HCT116 (cell line): Measurements from ENCODE around the gene UQCRH. TPM values are rescaled to one million over a fixed set of nuclear protein-coding genes. Genes with fewer than 3 reads are reported as not detected.

Experiments
- ATAC-seq: fragments of 200-7000 bp; cut with Tn5 transposase; 2 replicates; pipeline ENCODE4 v1.9.1; 2020; ENCODE audit warnings: mild to moderate bottlenecking, moderate library complexity
- BruUV-seq: library from RNA; stranded (reverse); fragments of 400-500 nt; replicated peaks from 2 replicates; lab custom pipeline; 2021; lab: Mats Ljungman, UMichigan
- CTCF ChIA-PET: fragments of 300-600 bp; sonication (Branson Sonifier 250); formaldehyde crosslinking; loops from one replicate; lab custom pipeline; 2021; ENCODE audit warnings: antibody characterized with exemption; lab: Charles Lee
- POLR2A ChIA-PET: fragments of 300-600, 350-600 bp; sonication (Branson Sonifier 250); formaldehyde crosslinking; loops from one replicate; lab custom pipeline; 2021; ENCODE audit warnings: antibody characterized with exemption; lab: Charles Lee
- RAD21 ChIA-PET, 2 experiments: fragments of 300-600 bp; sonication (Branson Sonifier 250); formaldehyde crosslinking; loops; one replicate each; lab custom pipeline; 2023; ENCODE audit warnings: low total read pairs in 2 of 2; ENCODE audit not compliant: uncharacterized antibody in 2 of 2, unreplicated experiment in 2 of 2, low non-redundant PET in 1 of 2; lab: Charles Lee
- DNase-seq: peaks from one replicate; pipeline ENCODE4 v3.0.0-alpha.2; 2010; ENCODE audit warnings: low read depth, low spot score
- H2AFZ ChIP-seq: fragments of 200-600 bp; shearing (Covaris generic), sonication (generic); 2 replicates; pipeline ENCODE4 v1.6.1; 2017; ENCODE audit warnings: low read depth, mixed run types, mixed read lengths, antibody characterized with exemption, low read length; ENCODE audit not compliant: poor library complexity, severe bottlenecking
- H3K27ac ChIP-seq: 2 replicates; pipeline ENCODE4 v1.5.1; 2012; ENCODE audit warnings: low read depth, low read length
- H3K27me3 ChIP-seq: fragments of 200-600 bp; sonication (generic); 2 replicates; pipeline ENCODE4 v1.6.1; 2016; ENCODE audit warnings: mixed run types, low read length, mixed read lengths; ENCODE audit not compliant: insufficient read depth
- H3K36me3 ChIP-seq, 2 experiments: fragments of 200-500 bp in 1 of 2; fragments of 200-600 bp in 1 of 2; sonication (Bioruptor generic) in 1 of 2; sonication (generic) in 1 of 2; 2 replicates each; pipeline versions ENCODE4 v1.5.1 to v1.6.1; 2014 to 2016; ENCODE audit warnings: low read length in 2 of 2, inconsistent platforms in 1 of 2, mixed read lengths in 1 of 2, mixed run types in 1 of 2; ENCODE audit not compliant: insufficient read depth in 2 of 2, control insufficient read depth in 1 of 2
- H3K4me1 ChIP-seq, 2 experiments: fragments of 200-600 bp in 1 of 2; sonication (generic) in 1 of 2; 2 replicates each; pipeline versions ENCODE4 v1.5.1 to v1.6.1; 2012 to 2017; ENCODE audit warnings: low read length in 2 of 2, inconsistent platforms in 1 of 2, mild to moderate bottlenecking in 1 of 2, mixed read lengths in 1 of 2, mixed run types in 1 of 2, moderate library complexity in 1 of 2; ENCODE audit not compliant: insufficient read depth in 2 of 2, control insufficient read depth in 1 of 2
- H3K4me2 ChIP-seq: fragments of 200-600 bp; sonication (generic); 2 replicates; pipeline ENCODE4 v1.6.1; 2017; ENCODE audit warnings: mixed run types, low read length, mixed read lengths
- H3K4me3 ChIP-seq, 2 experiments: fragments of 200-600 bp in 1 of 2; sonication (generic) in 1 of 2; replicated peaks in 1 of 2; 2 replicates each; pipeline ENCODE4 v1.5.1; 2011 to 2016; ENCODE audit warnings: low read length in 2 of 2, control low read depth in 1 of 2, low read depth in 1 of 2, mild to moderate bottlenecking in 1 of 2, mixed read lengths in 1 of 2, mixed run types in 1 of 2
- H3K79me2 ChIP-seq: fragments of 200-600 bp; sonication (generic); 2 replicates; pipeline ENCODE4 v1.6.1; 2017; ENCODE audit warnings: mild to moderate bottlenecking, mixed run types, low read length, moderate library complexity, mixed read lengths; ENCODE audit not compliant: insufficient read depth
- H3K9ac ChIP-seq: fragments of 200-600 bp; sonication (generic); 2 replicates; pipeline ENCODE4 v1.6.1; 2016; ENCODE audit warnings: low read length, mixed read lengths
- H3K9me2 ChIP-seq: fragments of 200-600 bp; sonication (generic), shearing (Covaris generic); 2 replicates; pipeline ENCODE4 v1.6.1; 2017; ENCODE audit warnings: mixed run types, mild to moderate bottlenecking, moderate library complexity; ENCODE audit not compliant: insufficient read depth
- H3K9me3 ChIP-seq, 2 experiments: fragments of 200-500 bp in 1 of 2; fragments of 200-600 bp in 1 of 2; sonication (Bioruptor generic) in 1 of 2; sonication (generic) in 1 of 2; 2 replicates each; pipeline ENCODE4 v1.6.1; 2014 to 2017; ENCODE audit warnings: low read length in 2 of 2, mixed read lengths in 2 of 2, inconsistent platforms in 1 of 2, low read depth in 1 of 2, mild to moderate bottlenecking in 1 of 2, mixed run types in 1 of 2, moderate library complexity in 1 of 2; ENCODE audit not compliant: control insufficient read depth in 1 of 2, insufficient read depth in 1 of 2
- H4K20me1 ChIP-seq: fragments of 200-600 bp; sonication (generic), shearing (Covaris generic); 2 replicates; pipeline ENCODE4 v1.6.1; 2017; ENCODE audit warnings: mixed run types, mild to moderate bottlenecking, moderate library complexity; ENCODE audit not compliant: insufficient read depth
- EZH2 ChIP-seq: fragments of 200-600 bp; sonication (generic); IDR thresholded peaks from 2 replicates; pipeline ENCODE4 v1.6.1; 2017; ENCODE audit warnings: antibody characterized with exemption, mixed run types
- EZH2phosphoT487 ChIP-seq: fragments of 200-600 bp; IDR thresholded peaks from 2 replicates; pipeline ENCODE4 v1.6.1; 2018; ENCODE audit warnings: antibody characterized with exemption, borderline replicate concordance
- JUND ChIP-seq: IDR thresholded peaks from 2 replicates; pipeline ENCODE4 v1.6.1; 2012
- MAX ChIP-seq: IDR thresholded peaks from 2 replicates; pipeline ENCODE4 v1.6.1; 2012
- POLR2A ChIP-seq: IDR thresholded peaks from 2 replicates; pipeline ENCODE4 v1.7.0; 2011; ENCODE audit warnings: borderline replicate concordance; ENCODE audit not compliant: insufficient read depth, insufficient read length; ENCODE audit errors: extremely low read depth
- POLR2AphosphoS5 ChIP-seq: IDR thresholded peaks from 2 replicates; pipeline ENCODE4 v1.6.1; 2011; ENCODE audit warnings: mild to moderate bottlenecking, low read depth, low read length, moderate library complexity
- REST ChIP-seq: IDR thresholded peaks from 2 replicates; pipeline ENCODE4 v1.6.1; 2012; ENCODE audit warnings: low read depth
- SIN3A ChIP-seq: IDR thresholded peaks from 2 replicates; pipeline ENCODE4 v1.6.1; 2012; ENCODE audit warnings: low read depth
- SP1 ChIP-seq: IDR thresholded peaks from 2 replicates; pipeline ENCODE4 v1.6.1; 2012; ENCODE audit warnings: low read depth
- SRF ChIP-seq: IDR thresholded peaks from 2 replicates; pipeline ENCODE4 v1.6.1; 2012; ENCODE audit warnings: low read depth
- TCF7L2 ChIP-seq: IDR thresholded peaks from 2 replicates; pipeline ENCODE4 v1.7.0; 2011; ENCODE audit warnings: borderline replicate concordance, inconsistent platforms; ENCODE audit not compliant: insufficient read depth, insufficient read length; ENCODE audit errors: extremely low read depth
- YY1 ChIP-seq: IDR thresholded peaks from 2 replicates; pipeline ENCODE4 v1.6.1; 2011; ENCODE audit warnings: low read length, low read depth, moderate library complexity, mild to moderate bottlenecking; ENCODE audit not compliant: insufficient replicate concordance; ENCODE audit errors: extremely low read depth
- ZBTB33 ChIP-seq: IDR thresholded peaks from 2 replicates; pipeline ENCODE4 v1.6.1; 2011; ENCODE audit warnings: mild to moderate bottlenecking, low read length, moderate library complexity; ENCODE audit not compliant: insufficient replicate concordance; ENCODE audit errors: extremely low read depth
- ZFX ChIP-seq: fragments of 450-650 bp; IDR thresholded peaks from 2 replicates; pipeline ENCODE4 v1.6.1; 2017
- intact Hi-C: fragments of 100-400 bp; cut with micrococcal nuclease; formaldehyde crosslinking; loops from 2 replicates; pipeline ENCODE4 v1.10.0; 2022
- total RNA-seq: library from RNA; stranded (reverse); gene quantifications from one replicate; pipeline ENCODE4 v1.2.1, GENCODE V29; 2021; ENCODE audit not compliant: unreplicated experiment
- TF ChIP-seq, protein P1 (sequence below): IDR thresholded peaks from 2 replicates; pipeline ENCODE4 v1.6.1; 2012

Gene UQCRH
- total RNA-seq, 1 experiment from 2014 or later, result 514 TPM

DNA sequence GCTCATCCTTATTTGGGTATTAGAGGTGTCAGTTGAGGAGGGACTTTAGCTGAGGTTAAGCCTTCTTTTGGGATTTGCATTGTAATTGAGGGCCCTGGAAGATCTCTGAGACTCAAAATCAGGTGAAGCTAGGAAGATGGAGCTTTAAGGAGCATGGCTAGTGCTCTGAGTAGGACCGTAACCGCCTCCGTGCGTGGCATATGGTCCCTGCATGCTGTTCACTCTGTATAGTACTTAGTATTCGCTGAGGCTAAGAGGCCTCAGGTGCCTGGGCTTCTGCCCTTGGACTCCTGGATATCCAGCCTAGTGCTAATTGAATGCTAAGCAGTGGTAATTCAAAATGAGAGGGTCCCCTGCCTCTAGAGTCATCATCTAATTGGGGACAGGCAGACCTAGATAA, 59.6 kb downstream of the UQCRH start:
- Histone ChIP-seq H4K20me1 (no peaks in the 10 kb centered on the region), H3K9me2 (no peaks in the 10 kb centered on the region), H3K27me3 (no peaks in the 10 kb centered on the region), H3K4me1 (no peaks in the 10 kb centered on the region), H3K36me3 (peaks cover 26 to 39% of the 10 kb centered on the region in 2 experiments), H3K4me3 (no peak overlapping the region), H3K9ac (no peak overlapping the region), H3K27ac (no peak overlapping the region), H3K4me2 (no peak overlapping the region), H3K9me3 (no peaks in the 10 kb centered on the region), H2AFZ (no peak overlapping the region), H3K79me2 (no peaks in the 10 kb centered on the region)
- DNase-seq (no peak), ATAC-seq (no peak)
- TSS peak; percentile 29 for BruUV-seq
- ChIA-PET RAD21 (no interaction called here), CTCF (no interaction called here), POLR2A (no interaction called here)
- TF ChIP-seq ZFX (no peak), SIN3A (no peak), YY1 (no peak), POLR2AphosphoS5 (no peak), EZH2 (no peak), ZBTB33 (no peak), EZH2phosphoT487 (no peak), SRF (no peak), SP1 (no peak), JUND (no peak), POLR2A (no peak), REST (no peak), TCF7L2 (no peak), MAX (no peak)
- TF ChIP-seq, protein P1, sequence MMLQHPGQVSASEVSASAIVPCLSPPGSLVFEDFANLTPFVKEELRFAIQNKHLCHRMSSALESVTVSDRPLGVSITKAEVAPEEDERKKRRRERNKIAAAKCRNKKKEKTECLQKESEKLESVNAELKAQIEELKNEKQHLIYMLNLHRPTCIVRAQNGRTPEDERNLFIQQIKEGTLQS, result no peak
- intact Hi-C loops, result no loop called here
